IMR-90 (cell line): ENCODE results near the gene PEX26.

Experiments used
- CTCF ChIP-seq: conservative IDR thresholded peaks from 2 replicates; pipeline ENCODE4 v1.5.1; 2012; ENCODE audit warnings: mild to moderate bottlenecking, low read depth, low read length, improper control_type of control experiment
- SMC3 ChIP-seq: fragments of 150-350 bp; IDR thresholded peaks from 2 replicates; pipeline ENCODE4 v1.6.1; 2016; ENCODE audit warnings: low read depth, mild to moderate bottlenecking, antibody characterized with exemption, low read length, moderate library complexity

- TF ChIP-seq CTCF = no peak
- TF ChIP-seq SMC3 = no peak
Observed at GRCh38 chr22:18108187-18108586, 30.4 kb downstream of the PEX26 start.
